GM21786 (cell line): Measurements from ENCODE around the gene CYFIP1.

ENCODE experiments used
- ATAC-seq: cut with Tn5 transposase; IDR thresholded peaks from one replicate; pipeline ENCODE4 v1.9.1; 2021; ENCODE audit not compliant: unreplicated experiment

Gene CYFIP1

DNA sequence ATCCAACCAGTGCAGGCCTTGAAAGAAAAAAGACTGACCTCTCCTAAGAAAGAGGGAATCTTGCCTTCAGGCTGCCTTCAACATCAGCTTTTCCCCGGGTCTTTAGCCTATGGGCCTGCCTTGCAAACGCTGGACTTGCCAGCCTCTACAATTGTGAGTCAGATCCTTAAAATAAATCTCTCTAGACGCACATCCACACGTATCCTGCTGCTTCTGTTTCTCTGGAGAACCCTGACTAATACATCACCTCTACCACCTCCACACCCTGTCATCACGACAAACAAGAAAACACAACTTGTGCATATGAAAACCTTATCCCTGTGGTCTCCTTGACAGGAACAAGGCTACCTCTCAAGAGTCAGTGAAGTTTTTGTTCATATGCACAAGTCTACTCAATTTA lies 11.8 kb downstream of the CYFIP1 start:
- no peak for ATAC-seq

DNA sequence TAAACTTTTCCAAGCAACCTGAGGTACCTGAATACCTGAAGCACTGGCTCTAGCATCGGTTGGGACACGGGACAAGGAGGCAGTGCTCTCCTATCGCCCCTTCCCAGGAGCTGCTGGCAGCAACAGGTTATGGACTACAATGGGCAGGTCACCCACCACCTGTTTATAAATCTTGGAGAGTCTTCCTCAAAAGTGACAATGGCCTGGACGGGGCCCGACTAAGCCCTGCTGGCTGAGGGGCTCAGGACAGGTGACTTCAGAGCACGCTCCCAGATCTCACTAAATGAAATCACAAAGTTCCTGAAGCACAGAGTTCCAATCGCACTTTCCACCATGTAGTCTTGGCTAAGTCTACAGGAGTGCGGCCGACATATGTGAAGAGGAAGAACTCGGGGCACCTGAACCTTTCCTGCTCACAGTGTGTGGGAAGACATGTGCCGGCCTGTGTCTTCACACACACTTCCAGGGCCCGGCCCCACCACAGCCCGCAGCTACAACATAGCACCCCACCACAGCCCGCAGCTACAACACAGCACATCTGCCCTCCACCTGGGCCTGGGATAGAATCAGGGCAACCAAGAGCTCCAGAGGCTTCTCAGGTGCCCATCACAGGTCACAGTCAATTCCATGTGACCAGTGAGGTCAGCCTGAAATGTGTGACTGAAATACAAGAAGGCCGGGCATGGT lies 12.9 kb downstream of the CYFIP1 start:
- no peak for ATAC-seq

DNA sequence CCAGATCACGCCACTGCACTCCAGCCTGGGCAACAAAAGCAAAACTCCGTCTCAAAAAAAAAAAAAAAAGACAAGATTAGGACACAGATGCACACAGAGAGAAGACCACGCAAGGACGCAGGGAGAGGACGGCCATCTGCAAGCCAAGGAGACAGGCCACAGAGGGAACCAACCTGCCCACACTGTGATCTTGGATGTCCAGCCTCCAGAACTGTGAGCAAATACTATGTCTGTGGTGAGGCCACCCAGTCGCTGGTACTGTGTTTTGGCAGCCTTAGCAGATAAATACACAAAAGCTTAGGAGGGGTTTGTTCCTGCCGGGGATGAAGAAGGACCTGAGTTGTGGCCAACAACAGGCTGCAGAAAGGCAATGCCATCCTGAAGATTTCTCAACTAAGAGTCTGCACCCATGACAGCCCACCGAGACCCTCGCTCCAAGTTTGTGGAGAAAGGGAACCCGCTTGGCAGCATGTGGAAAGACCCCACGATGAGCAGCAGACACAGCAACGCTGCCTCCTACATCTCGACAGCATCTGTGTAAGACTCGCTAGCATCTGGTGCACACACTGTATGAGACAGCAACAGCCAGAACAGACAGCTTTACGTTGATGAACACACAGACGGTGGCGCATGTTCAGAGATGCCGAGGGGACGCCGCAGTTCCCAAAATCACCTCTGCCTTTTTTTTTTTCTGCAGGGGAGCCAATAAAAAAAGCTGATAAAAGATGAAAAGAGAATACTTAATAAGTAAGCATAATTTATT lies 13.7 kb downstream of the CYFIP1 start:
- ATAC-seq: no peak

DNA sequence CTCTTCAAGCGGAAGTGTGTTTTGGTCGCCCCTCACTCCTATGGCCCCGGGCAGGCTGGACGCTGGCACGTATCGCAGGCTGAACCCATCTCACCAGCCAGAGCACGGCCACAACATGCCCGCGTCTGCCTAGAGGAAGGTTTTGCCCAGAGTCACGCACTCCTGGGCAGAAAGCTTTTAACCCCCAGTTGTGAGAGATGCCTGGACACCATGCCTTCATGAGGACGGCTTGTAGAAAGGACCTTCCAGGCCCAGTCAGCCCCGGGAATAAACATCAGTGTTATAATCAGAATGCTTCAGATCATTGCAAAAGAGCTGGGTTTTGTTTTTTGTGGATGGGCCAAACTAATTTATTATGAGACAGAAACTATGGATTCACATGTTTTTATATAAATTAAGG lies 16.5 kb downstream of the CYFIP1 start:
- ATAC-seq: no peak

DNA sequence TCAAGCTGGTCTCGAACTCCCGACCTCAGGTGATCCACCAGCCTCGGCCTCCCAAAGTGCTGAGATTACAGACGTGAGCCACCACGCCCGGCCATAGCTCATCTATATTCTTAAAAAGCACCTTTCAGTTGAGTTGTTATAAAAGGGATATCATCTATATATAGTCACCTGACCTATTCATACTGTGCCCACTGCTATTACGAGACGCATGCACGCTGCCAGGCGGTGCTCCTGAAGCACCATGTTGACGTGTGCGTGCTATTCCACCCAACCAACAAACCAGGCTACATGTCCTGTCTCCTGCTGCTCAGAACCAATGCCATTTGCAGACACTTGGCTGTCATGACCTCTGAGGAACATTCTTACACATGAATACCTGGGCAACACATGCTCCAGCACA lies 17.6 kb downstream of the CYFIP1 start:
- ATAC-seq: no peak

DNA sequence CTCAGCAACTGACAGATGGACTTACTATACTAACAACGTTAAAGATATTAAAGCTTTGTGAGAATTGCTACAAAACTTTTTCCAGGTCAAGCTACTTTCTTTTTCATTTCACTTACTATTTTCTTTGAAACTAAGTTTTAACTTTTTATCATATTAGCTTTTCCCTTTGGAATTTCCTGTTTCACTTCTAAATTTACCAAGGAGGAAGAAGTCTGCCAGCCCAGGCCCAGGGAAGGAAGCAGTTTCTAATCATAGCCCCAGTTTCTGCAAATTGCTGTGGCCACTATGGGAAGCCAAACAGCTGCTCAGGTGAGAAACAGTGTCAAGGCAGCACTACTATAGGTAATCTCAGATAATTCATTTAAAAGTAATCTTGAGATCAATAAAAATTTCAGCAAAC lies 18.4 kb downstream of the CYFIP1 start:
- ATAC-seq: no peak

DNA sequence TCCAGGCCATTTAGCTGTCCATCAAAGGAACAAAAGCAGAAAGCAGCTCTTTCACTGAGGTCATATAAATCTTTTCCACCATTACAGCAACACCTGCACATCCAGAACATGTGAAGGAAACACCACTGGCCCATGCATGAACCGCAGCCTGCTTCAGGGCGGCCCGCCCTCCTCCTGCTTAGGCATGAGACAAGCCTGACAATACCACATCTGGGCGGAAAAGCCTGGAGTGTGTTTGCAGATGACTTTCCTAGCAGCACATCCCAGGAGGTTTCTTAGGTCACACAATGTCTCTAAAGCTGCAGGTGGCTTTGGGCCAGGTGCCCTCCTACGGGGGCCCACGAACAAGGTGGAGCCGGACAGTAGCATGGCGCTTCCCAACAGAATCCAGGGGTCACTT lies 19.6 kb downstream of the CYFIP1 start:
- no peak for ATAC-seq

DNA sequence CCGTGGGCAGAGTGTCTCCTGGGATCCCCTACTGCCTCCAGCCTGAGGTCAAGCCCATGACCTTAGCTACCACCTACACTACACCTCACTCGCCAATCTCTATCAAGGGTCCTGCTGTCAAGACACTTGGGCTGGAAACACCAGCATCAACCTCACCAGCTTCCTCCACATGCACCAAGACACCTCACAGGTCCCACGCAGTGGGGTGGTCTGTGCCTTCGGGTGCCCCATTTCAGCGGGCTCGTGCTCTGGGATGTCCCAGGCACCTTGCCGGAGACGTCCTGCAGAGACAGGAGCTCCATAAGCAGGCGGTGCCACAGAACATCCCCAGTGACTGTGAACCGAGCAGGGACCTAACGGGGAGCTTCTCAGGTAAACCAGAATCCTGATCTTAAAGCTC lies 20.0 kb downstream of the CYFIP1 start:
- no peak for ATAC-seq

DNA sequence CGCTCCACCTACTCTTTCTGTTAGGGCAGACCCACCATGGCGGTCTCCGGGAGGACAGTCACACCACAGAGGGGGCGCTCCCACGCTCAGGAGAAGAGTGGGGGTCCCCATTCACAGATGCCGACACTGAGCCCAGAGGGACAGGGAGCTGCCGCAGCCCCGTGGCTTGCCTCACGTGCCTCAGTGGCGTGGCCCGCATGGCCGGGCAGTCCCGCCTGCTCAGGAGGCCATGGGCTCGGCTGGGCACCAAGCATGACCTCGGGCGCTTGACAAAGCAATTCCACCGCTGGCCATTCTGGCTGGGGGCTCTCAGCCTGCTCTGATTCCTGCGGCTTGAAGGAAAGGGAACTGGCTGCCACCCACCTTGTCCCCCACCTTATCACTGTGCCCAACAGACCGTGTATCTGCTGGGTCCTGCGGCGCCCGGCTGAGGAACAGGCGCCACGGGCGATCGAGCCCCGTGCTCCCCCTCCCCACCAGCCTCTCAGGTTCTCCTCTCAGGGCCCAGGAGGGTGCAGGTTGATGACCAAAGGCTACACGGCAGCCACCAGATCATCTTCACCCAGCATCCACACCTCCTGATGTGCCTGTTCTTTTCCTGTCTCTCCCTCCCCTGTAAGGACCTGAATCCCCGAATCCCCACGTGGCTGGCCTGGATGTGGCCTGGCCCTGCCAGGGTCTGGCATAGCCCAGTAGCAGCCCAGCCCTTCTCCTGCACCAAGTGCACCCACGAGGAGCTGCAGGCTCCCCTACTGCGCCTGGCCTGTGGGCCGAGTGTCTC lies 20.7 kb downstream of the CYFIP1 start:
- no peak for ATAC-seq

DNA sequence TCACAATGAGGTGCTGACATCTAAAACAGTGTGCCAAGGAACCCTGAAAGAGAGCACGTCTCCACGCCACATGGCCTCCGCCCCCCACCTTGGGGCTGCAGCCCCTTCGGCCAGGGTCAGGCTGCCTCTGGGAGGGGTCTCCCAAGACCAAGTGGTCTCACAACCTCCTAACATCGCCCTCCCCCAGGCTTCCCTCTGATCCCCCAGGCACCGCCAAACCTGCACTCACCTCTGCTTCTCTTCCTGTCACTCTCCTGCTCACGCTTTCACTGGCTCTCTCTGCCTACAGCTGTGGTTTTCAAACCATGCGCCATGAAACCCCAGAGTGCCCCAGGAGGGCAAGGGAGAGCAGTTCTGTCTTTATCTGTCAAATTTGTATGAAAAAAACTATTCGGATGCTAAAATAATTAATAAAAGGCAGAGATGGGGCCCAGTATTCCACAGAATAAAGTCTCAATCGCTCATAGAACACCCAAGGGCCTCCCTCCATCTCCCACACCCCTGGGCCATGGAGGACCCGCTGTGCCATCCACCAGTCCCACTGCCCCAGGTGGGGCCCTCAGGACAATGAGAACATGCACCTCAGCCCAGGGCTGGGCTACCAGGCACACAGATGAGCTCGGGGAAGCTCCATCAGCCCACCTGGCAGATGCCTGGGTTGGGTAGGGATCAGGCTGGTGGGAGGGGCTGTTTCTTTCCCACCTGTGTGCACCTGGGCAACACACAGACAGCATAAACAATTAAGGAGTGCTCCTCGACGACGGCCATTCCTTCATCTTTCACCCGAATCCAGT lies 21.5 kb downstream of the CYFIP1 start:
- ATAC-seq: peak; percentile 72

DNA sequence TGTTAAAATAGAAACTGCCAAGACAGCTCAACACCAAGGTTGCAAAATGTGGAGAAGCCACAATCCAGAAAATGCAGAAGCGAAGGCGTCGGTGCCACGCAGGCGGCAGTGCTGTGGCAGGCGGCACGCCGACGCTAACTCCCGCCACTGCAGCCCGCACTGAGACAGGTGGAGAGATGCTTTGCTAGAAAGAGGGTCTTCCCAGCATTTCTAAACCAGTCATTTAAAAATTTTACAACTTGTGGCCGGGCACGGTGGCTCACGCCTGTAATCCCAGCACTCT lies 23.2 kb downstream of the CYFIP1 start:
- ATAC-seq: no peak

DNA sequence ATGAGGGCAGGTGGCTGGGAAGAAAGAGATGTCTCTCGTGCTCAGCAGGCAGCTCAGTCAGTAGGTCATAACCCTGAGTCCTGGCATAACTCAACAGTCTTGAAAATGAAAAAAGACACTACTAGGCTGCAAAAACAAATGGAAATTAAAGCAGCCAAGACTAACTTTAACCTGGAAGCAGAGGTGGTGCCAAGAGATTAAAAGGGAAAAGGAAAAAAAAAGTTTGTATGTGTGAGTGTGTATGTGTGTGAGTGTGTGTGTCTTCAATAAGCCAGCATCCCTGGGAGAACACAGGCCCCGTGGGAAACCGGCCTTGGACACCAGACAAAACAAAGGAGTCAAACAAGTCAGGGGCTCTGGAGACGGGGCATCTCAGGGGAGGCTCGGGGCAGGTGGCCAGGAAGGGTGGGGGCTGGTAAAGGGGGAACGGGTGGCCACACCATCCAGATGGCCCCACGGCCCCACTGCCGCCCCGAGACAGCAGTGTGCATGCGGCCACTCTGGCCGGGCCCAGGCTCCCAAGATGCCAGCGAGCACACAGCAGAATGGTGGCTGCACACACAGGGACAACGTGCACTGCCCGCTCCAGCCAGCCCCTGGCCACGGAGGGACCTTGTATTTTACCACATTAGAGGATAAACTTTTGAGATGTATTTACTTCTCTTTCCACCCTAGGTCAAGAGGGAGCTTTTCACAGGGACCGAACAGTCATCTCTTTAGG lies 23.8 kb downstream of the CYFIP1 start:
- ATAC-seq: no peak

DNA sequence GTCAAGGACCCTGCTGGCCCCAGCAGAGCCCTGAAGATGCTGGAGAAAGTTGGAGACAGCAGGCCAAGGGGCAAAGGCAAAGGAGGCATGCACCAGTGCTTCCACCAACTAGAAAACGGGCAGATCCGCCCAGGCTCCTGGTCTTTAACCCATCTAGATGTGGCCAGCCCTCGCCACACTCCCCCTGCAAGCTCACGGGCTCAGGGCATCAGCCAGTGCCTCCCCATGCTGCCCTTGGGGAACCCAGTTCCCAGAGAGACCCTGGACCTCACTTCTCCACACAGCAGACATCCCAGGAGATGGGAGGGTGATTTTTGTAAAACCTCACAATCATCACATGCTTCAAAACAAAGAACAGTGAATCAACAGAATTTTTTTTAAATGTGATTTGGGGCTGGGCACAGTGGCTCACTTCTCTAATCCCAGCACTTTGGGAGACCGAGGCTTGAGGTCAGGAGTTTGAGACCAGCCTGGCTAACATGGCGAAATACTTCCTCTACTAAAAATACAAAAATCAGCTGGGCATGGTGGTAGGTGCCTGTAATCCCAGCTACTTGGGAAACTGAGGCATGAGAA lies 24.5 kb downstream of the CYFIP1 start:
- ATAC-seq: no peak

DNA sequence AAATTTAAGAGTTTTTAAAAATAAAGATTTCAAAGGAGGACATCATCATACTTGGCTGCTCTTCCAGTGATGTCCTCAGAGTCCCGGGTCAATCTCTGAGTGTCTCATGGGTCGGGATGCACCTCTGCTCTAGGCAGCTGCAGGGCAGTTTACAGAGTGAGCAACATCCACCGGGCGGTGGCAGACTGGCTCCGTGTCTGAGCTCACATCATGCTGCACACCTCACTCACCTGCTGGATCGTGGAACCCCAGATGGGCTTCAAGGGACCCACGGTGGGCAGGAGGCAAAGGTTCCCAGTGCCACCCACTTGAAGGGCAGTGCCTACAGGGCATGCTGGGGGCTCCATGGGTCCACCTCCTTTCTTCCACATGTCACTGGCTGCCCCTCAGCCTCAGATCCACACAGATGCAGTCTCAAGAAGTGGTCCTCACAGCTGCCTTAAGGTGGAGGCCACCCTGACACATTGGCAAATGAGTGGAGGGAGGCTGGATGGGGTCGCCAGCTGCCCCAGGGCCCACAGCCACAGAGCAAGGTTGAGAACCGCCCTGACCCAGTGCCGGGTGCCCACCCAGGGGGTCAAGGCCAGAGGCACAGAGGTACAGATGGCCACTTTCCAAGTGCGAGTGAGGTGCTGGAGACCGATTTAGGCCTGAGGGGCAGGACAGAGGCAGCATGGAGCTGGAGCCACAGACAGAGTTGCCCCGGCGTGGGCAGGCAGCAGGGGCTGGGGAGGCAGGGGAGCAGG lies 25.2 kb downstream of the CYFIP1 start:
- no peak for ATAC-seq

DNA sequence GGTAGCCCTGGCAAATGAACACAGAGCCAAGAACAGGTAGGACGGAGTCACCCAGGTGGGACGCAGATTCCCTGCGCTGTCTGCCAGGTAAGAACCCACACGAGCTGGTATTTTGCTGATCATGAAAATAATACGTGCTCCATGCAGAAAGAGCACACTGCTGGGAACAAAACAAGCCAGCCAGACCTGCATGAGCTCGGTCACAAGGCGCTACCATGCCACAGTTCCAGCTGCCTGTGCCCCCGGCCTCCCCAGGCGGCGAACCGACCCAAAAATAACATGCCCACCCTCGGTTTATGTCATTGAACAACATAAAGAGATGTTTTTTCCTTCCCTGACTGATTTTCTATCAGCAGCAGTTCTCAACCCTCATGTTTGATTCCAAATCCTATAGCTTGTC lies 25.8 kb downstream of the CYFIP1 start:
- ATAC-seq: no peak

DNA sequence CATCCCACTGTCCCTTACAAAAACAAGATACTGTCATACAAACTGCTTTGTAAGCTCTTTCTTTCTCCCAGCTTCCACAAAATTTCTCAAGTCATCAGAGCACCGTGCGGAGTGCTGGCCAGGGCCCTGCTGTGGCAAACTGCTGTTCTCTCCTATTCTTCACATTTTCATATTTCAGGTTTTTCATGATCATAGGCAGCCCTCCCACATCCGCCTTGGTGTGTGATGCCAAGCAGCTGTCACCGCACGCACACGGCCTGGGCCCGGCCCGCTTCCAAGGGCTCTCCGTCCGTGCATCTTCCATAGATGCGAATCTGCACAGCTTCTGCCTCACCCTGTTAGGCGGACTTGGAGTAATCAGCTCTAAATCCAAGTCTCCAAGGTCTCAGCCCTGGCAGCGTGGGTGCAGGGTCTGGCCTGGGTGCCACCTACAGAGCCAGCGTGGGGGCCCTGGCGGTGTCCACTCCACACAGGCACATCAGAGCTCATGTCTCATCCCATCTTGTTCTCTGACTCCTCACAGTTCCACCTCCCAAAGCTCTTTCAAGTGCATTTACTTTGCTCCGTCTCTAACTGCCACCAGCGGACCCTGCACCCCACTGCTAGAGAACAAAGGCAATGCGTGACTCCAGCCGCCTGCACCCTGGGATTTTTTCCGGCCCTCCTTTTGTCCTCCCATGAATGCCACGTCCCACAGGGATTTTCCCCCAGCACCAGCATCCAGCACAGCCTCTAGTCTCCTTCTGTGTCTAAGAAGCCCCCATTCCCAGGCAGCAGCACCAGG lies 27.2 kb downstream of the CYFIP1 start:
- ATAC-seq: no peak

DNA sequence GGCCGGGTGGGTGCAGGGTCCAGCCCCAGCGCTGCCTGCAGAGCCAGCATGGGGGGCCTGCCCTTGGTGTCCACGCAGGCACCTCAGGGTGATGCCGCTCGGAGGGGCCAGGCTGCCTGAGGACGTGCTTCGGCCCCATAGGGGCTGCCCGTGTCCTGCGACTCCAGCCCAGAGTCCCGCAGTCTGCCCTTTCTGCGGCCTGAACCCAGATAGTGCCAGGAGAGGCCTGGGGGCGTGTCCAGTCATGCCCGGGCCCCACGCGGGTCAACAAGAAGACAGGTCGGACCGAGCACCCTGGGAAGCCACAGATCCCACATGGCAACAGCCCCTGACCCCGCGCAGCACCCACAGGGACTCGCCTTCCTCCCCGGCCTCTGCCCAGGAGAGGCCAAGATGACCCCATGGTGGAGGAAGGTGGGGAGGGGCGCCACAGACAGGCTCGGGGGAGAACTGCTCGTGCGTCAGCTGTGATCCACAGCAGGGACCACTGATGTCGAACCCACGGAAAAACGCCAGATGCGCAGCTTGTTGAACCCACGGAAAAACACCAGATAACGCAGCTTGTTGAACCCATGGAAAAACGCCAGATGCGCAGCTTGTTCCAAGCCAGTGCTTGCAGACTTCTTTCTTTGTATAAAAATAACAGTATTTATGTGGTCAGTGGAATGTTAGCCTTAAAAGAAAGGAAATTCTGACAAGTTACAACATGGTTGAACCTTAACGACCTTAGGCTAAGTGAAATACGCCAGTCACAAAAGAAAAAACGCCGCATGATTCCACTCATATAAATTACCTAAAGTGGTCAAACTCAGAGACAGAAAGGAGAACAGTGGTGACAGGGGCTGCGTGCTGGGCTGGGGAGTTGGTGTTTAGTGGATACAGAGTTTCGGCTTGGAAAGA lies 28.5 kb downstream of the CYFIP1 start:
- ATAC-seq: no peak

DNA sequence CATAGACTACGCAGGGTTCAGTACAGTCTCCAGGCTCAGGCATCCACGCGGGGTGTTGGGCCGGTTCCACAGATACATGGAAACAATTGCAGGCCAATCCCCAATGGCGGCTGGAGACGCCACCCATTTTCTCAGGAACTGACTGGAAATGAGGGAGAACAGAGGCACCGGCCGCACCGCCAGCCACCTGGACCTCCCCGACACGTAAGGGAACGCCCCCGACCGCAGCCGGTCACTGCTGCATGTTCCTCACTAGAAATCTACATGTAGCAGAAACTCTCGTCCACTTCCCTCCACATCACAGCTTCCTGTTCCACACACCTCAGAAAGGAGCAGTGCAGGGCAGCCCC lies 29.2 kb downstream of the CYFIP1 start:
- ATAC-seq: no peak
